ENCODE measurements around the gene ITPR1. TPM values are rescaled to one million over a fixed set of nuclear protein-coding genes. Genes with fewer than 3 reads are reported as not detected.
A peak's percentile ranks its signal among the peaks of the same experiment; 100 is the strongest.

ITPR1 gene
- total and polyA plus RNA-seq, 2 experiments from 2014 or later: 6.8 to 21.0 TPM

DNA sequence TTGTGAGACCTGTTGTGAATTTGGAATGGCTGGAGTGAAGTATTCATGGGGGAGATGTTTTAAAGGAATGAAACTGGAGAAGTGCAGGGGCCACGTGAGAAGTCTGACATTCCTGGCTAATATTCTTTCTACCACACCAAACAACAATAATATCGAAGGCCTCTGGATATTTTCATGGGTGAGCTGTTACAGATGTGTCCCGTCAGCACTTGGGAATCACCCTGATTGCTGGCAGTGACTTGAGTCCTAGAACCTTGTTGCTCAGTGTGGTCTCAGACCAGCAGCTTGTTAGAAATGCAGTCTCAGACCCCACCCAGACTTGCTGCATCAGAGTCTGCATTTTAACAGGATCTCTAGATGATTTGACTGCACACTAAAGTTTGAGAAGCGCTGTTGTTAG is 113.8 kb downstream of the ITPR1 start:
- Histone ChIP-seq H3K27ac (ENCODE audit: low read depth) (no peak overlapping the region), H3K4me1 (ENCODE audit: insufficient read depth) (peaks cover 17% of the 10 kb centered on the region; the same call in 1 of the 2 replicates), H3K9me2 (ENCODE audit: insufficient read depth) (0 out of 2 replicates have a peak, but pooled peaks cover 7% of the 10 kb centered on the region), H3K36me3 (ENCODE audit: insufficient read depth) (no peaks in the 10 kb centered on the region), H3K79me2 (replicated peaks; ENCODE audit: insufficient read depth) (no peaks in the 10 kb centered on the region), H3K27me3 (ENCODE audit: insufficient read depth) (no peaks in the 10 kb centered on the region), H4K20me1 (replicated peaks; ENCODE audit: insufficient read depth) (no peaks in the 10 kb centered on the region), H3K4me2 (no peak overlapping the region), H2AFZ (no peak overlapping the region), H3F3A (replicated peaks; ENCODE audit: low read depth) (no peaks in the 10 kb centered on the region), H3K4me3 (no peak overlapping the region)
- Mint-ChIP-seq H3K9me3 (peaks cover 3% of the 10 kb centered on the region; the same call in 1 of the 3 replicates), H3K27ac (peak overlapping the region; percentile 68), H3K27me3 (ENCODE audit: insufficient read depth, low read depth, poor library complexity) (no peaks in the 10 kb centered on the region), H3K36me3 (ENCODE audit: low read depth) (no peaks in the 10 kb centered on the region), H3K4me3 (no peak overlapping the region), H3K4me1 (peaks cover 16% of the 10 kb centered on the region)
- ATAC-seq (no peak), DNase-seq (ENCODE audit: low spot score) (no peak)
- no peak for TF ChIP-seq ETS1 (IDR thresholded peaks at IDR 0.05)
- TF ChIP-seq ZNF331 (CRISPR knock-in tag; IDR thresholded peaks at IDR 0.05; ENCODE audit: low read depth): no peak
- TF ChIP-seq ZNF114 (CRISPR knock-in tag; IDR thresholded peaks at IDR 0.05): no peak
- TF ChIP-seq ZNF462 (CRISPR knock-in tag; IDR thresholded peaks at IDR 0.05): no peak
- no peak for TF ChIP-seq JUNB (IDR thresholded peaks at IDR 0.05; ENCODE audit: unreplicated experiment)
- no peak for TF ChIP-seq NANOG (IDR thresholded peaks at IDR 0.05; ENCODE audit: borderline replicate concordance)
- no peak for TF ChIP-seq EZH2phosphoT487 (IDR thresholded peaks at IDR 0.05; ENCODE audit: unreplicated experiment)
- TF ChIP-seq, protein P1, sequence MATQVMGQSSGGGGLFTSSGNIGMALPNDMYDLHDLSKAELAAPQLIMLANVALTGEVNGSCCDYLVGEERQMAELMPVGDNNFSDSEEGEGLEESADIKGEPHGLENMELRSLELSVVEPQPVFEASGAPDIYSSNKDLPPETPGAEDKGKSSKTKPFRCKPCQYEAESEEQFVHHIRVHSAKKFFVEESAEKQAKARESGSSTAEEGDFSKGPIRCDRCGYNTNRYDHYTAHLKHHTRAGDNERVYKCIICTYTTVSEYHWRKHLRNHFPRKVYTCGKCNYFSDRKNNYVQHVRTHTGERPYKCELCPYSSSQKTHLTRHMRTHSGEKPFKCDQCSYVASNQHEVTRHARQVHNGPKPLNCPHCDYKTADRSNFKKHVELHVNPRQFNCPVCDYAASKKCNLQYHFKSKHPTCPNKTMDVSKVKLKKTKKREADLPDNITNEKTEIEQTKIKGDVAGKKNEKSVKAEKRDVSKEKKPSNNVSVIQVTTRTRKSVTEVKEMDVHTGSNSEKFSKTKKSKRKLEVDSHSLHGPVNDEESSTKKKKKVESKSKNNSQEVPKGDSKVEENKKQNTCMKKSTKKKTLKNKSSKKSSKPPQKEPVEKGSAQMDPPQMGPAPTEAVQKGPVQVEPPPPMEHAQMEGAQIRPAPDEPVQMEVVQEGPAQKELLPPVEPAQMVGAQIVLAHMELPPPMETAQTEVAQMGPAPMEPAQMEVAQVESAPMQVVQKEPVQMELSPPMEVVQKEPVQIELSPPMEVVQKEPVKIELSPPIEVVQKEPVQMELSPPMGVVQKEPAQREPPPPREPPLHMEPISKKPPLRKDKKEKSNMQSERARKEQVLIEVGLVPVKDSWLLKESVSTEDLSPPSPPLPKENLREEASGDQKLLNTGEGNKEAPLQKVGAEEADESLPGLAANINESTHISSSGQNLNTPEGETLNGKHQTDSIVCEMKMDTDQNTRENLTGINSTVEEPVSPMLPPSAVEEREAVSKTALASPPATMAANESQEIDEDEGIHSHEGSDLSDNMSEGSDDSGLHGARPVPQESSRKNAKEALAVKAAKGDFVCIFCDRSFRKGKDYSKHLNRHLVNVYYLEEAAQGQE (IDR thresholded peaks at IDR 0.05; ENCODE audit: unreplicated experiment): no peak
- TF ChIP-seq CREB1 (CRISPR knock-in tag; IDR thresholded peaks at IDR 0.05; ENCODE audit: low read depth): no peak
- TF ChIP-seq, protein P2, sequence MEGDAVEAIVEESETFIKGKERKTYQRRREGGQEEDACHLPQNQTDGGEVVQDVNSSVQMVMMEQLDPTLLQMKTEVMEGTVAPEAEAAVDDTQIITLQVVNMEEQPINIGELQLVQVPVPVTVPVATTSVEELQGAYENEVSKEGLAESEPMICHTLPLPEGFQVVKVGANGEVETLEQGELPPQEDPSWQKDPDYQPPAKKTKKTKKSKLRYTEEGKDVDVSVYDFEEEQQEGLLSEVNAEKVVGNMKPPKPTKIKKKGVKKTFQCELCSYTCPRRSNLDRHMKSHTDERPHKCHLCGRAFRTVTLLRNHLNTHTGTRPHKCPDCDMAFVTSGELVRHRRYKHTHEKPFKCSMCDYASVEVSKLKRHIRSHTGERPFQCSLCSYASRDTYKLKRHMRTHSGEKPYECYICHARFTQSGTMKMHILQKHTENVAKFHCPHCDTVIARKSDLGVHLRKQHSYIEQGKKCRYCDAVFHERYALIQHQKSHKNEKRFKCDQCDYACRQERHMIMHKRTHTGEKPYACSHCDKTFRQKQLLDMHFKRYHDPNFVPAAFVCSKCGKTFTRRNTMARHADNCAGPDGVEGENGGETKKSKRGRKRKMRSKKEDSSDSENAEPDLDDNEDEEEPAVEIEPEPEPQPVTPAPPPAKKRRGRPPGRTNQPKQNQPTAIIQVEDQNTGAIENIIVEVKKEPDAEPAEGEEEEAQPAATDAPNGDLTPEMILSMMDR (conservative IDR thresholded peaks at IDR 0.05; ENCODE audit: low read depth in 2 of 2): no peak
- no peak for TF ChIP-seq POLR2AphosphoS5 (IDR thresholded peaks at IDR 0.05; ENCODE audit: low read depth)
- TF ChIP-seq EZH2 (IDR thresholded peaks at IDR 0.05; ENCODE audit: low read depth, unreplicated experiment): no peak
- no peak for TF ChIP-seq STAT1 (IDR thresholded peaks at IDR 0.05; ENCODE audit: unreplicated experiment)

All from GM23338 (cell line).